ENCODE data around the gene PRKG1. TPM values are rescaled to one million over a fixed set of nuclear protein-coding genes. Genes with fewer than 3 reads are reported as not detected.

Gene PRKG1
- total and polyA plus RNA-seq, 2 donors from 2014 or later = 3.6 to 14.8 TPM

GRCh38 chr10:52316001-52316400 lies 1241.7 kb downstream of the PRKG1 start:
- no peaks in the 10 kb centered on the region for H3K9me3 ChIP-seq (ENCODE audit: control insufficient read depth in 2 of 3, insufficient read depth in 1 of 3, low read length in 3 of 3)
- H3K27ac ChIP-seq (ENCODE audit: low read depth in 2 of 2, low read length in 2 of 2) = no peak overlapping the region
- FAIRE-seq (no peak), DNase-seq (no peak)
- H3K4me1 ChIP-seq (ENCODE audit: control insufficient read depth in 2 of 3, insufficient read depth in 2 of 3, low read depth in 1 of 3, low read length in 3 of 3) = peaks cover 0 to 8% (median 6%) of the 10 kb centered on the region in 3 donors
- intact Hi-C loops (cut with DNase I) = no loop called here
- no peak overlapping the region for H3K9ac ChIP-seq (ENCODE audit: low read length in 3 of 3)
- H3K4me3 ChIP-seq (ENCODE audit: low read length in 3 of 3) = no peak overlapping the region
- TF ChIP-seq, protein P1, sequence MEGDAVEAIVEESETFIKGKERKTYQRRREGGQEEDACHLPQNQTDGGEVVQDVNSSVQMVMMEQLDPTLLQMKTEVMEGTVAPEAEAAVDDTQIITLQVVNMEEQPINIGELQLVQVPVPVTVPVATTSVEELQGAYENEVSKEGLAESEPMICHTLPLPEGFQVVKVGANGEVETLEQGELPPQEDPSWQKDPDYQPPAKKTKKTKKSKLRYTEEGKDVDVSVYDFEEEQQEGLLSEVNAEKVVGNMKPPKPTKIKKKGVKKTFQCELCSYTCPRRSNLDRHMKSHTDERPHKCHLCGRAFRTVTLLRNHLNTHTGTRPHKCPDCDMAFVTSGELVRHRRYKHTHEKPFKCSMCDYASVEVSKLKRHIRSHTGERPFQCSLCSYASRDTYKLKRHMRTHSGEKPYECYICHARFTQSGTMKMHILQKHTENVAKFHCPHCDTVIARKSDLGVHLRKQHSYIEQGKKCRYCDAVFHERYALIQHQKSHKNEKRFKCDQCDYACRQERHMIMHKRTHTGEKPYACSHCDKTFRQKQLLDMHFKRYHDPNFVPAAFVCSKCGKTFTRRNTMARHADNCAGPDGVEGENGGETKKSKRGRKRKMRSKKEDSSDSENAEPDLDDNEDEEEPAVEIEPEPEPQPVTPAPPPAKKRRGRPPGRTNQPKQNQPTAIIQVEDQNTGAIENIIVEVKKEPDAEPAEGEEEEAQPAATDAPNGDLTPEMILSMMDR (IDR thresholded peaks at IDR 0.05; ENCODE audit: borderline replicate concordance, extremely low read depth, insufficient read depth) = no peak
- peaks cover 5% of the 10 kb centered on the region for H3K27me3 ChIP-seq (ENCODE audit: control insufficient read depth, insufficient read depth, low read length)
- no peaks in the 10 kb centered on the region for H3K36me3 ChIP-seq (ENCODE audit: control insufficient read depth in 2 of 3, insufficient read depth in 3 of 3, low read length in 3 of 3)

- DNase-seq (no peak), FAIRE-seq (no peak)
- Histone ChIP-seq H3K4me3 (ENCODE audit: low read length in 3 of 3) (no peak overlapping the region), H3K36me3 (ENCODE audit: control insufficient read depth in 2 of 3, insufficient read depth in 3 of 3, low read length in 3 of 3) (no peaks in the 10 kb centered on the region), H3K9ac (ENCODE audit: low read length in 3 of 3) (no peak overlapping the region), H3K9me3 (ENCODE audit: control insufficient read depth in 2 of 3, insufficient read depth in 1 of 3, low read length in 3 of 3) (no peaks in the 10 kb centered on the region), H3K27me3 (ENCODE audit: control insufficient read depth, insufficient read depth, low read length) (peaks cover 5% of the 10 kb centered on the region), H3K27ac (ENCODE audit: low read depth in 2 of 2, low read length in 2 of 2) (no peak overlapping the region), H3K4me1 (ENCODE audit: control insufficient read depth in 2 of 3, insufficient read depth in 2 of 3, low read depth in 1 of 3, low read length in 3 of 3) (peaks cover 0 to 8% (median 6%) of the 10 kb centered on the region in 3 donors)
- intact Hi-C loops (cut with DNase I) = no loop called here
- TF ChIP-seq, protein P1 (IDR thresholded peaks at IDR 0.05; ENCODE audit: borderline replicate concordance, extremely low read depth, insufficient read depth) = no peak
These were observed 1242.2 kb downstream of the PRKG1 start for GRCh38 chr10:52316500-52316899.

DNA sequence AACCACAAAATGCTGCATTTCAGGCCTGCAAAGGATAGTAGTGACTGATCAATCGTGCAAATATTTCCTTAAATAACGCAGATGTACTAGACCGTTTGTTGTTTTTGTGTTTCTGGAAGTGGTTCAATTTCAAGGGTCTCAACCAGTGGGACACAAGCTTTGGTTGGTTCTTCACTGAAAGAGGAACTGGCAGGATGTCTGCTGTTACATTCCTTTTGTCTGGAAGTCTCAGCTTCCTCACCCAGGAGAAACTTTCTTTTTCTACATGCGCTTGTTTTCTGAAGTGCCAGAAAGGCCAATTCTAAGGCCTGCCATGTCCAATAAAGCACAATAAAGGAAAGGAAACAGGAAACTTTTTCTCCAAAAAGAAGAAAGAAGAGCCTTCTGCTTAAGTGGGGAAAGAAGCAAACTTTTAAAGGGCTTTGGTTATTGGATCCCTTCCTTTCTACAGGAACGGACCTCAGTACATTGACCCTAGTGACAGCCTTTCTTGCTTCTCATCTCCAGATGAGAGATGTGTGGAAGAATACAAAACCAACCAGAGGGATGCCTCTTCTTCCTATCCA lies 1243.9 kb downstream of the PRKG1 start:
- intact Hi-C loops (cut with DNase I) = no loop called here
- H3K9ac ChIP-seq (ENCODE audit: low read length in 3 of 3) = no peak overlapping the region
- H3K27me3 ChIP-seq (ENCODE audit: control insufficient read depth, insufficient read depth, low read length) = peaks cover 2% of the 10 kb centered on the region
- no peak for FAIRE-seq
- no peaks in the 10 kb centered on the region for H3K36me3 ChIP-seq (ENCODE audit: control insufficient read depth in 2 of 3, insufficient read depth in 3 of 3, low read length in 3 of 3)
- no peaks in the 10 kb centered on the region for H3K9me3 ChIP-seq (ENCODE audit: control insufficient read depth in 2 of 3, insufficient read depth in 1 of 3, low read length in 3 of 3)
- H3K27ac ChIP-seq (ENCODE audit: low read depth in 2 of 2, low read length in 2 of 2) = no peak overlapping the region
- no peak for DNase-seq
- H3K4me1 ChIP-seq (ENCODE audit: control insufficient read depth in 2 of 3, insufficient read depth in 2 of 3, low read depth in 1 of 3, low read length in 3 of 3) = peaks cover 0 to 5% (median 5%) of the 10 kb centered on the region in 3 donors
- TF ChIP-seq, protein P1 (IDR thresholded peaks at IDR 0.05; ENCODE audit: borderline replicate concordance, extremely low read depth, insufficient read depth) = no peak
- H3K4me3 ChIP-seq (ENCODE audit: low read length in 3 of 3) = no peak overlapping the region
